ENCODE results near the gene CLSTN2.

DNA sequence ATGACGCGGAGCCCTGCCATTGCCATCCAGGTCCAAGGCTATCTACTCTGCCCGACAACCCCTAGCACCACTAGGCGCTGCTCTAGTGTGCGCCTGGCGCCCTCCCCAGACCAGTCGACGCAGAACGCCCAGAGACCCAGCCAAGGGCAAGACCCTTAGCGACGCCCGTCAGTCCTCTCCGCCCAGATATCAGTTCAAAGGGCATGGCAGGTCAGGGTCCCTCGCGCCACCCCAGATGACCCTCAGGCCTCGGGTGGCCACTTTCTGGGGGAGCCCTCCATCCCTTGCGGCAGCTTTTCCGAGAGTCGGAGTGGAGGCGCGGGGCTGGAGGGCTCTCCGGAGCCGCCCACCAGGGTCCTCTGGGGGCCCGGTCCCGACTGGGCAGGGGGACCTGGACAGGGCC lies 371 bp upstream of the CLSTN2 start:
- no peak for TF ChIP-seq BHLHE40 (IDR thresholded peaks at IDR 0.05; ENCODE audit: borderline replicate concordance)
- peak; percentile 31; the same call in 1 of the 2 replicates for TF ChIP-seq L3MBTL2 (conservative IDR thresholded peaks at IDR 0.05)

All from HEK293T (cell line).